GM18867 (cell line): ENCODE measurements around the gene FCGR1A.
A peak's percentile ranks its signal among the peaks of the same experiment; 100 is the strongest.
"Not testable (repeated sequence)": the region's sequence is repeated elsewhere in the genome, so short reads cannot be mapped to it uniquely, and the experiment has no call there.

ENCODE experiments used
- ATAC-seq: cut with Tn5 transposase; IDR thresholded peaks from one replicate; pipeline ENCODE4 v1.9.1; 2021; ENCODE audit warnings: mild to moderate bottlenecking, moderate library complexity; ENCODE audit not compliant: unreplicated experiment

FCGR1A gene

DNA sequence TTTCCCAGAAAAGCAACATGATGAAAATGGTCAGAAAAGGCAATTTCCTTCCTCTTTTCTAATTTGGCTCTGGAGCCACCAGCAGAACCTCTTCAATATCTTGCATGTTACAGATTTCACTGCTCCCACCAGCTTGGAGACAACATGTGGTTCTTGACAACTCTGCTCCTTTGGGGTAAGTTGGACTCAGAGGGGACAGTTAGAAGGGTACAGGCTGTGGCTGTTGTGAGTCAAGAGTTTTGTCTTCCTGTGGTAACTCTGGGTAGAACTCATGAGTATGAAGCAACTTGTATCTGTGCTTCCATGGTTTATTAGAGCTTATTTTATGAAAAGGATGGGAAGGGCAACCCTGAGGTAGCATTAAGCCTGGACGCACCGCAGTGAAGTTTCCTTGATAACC lies at the start of gene FCGR1A:
Gene FCGR1A (plus strand): TSS at position 95 of the 400 bp plus-strand sequence. CDS start 50 bp downstream, at position 145.
- not testable (repeated sequence) for ATAC-seq

DNA sequence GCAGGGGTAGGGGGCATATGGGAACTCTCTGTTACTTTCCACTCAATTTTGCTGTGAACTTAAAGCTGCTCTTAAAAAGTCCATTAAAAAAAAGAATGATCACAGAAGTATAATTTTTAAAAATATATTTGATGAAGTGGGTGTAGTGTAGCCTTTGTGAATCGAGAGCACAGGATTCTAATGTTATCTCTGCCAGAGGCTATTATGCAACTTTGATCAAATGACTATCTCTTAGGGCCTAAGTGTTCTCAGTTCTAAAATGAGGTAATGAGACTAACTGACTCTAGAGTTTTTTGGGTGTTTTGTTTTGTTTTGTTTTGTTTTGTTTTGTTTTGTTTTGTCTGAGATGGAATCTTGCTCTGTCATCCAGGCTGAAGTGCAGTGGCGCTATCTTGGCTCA lies 49.7 kb upstream of the FCGR1A start:
- ATAC-seq: not testable (repeated sequence)

DNA sequence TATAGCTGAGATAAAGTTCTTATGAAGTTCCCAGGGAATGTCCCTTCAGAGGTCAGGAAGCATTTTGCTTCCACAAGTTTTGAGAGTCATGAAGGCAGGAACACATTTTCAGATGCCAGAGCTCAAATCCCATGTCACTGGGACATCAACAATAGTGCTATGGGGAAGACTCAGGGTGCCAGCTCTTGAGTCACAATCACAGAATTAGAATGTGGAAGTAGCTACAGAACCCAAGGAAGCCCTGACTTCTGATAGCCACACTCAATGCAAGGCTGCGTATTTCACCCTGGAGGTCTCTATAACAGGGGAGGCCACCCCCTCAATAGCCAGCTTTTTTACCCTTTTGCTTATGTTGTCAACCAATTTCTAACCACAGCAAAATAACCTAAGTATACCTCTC lies 47.8 kb upstream of the FCGR1A start:
- ATAC-seq: not testable (repeated sequence)

DNA sequence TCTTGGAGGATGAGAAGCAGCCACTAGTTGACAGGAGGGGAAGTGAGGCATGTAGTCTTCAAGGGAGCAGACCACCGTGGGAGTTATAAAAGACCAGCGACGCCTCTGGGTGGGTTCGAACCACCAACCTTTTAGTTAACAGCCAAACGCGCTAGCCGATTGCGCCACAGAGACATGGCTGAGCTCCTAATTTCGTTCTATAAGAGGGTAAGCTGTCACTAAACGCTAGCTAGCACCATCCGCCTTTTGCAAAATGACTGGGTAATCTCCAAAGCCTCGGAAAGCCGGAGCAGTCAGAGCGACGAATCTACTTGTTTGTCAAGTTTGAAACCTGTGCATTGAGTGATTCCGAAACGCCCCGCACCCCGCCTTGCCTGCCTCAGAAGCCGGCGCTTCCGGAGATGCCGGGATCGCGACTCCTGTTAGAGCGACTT lies 42.3 kb upstream of the FCGR1A start:
- ATAC-seq: not testable (repeated sequence)

DNA sequence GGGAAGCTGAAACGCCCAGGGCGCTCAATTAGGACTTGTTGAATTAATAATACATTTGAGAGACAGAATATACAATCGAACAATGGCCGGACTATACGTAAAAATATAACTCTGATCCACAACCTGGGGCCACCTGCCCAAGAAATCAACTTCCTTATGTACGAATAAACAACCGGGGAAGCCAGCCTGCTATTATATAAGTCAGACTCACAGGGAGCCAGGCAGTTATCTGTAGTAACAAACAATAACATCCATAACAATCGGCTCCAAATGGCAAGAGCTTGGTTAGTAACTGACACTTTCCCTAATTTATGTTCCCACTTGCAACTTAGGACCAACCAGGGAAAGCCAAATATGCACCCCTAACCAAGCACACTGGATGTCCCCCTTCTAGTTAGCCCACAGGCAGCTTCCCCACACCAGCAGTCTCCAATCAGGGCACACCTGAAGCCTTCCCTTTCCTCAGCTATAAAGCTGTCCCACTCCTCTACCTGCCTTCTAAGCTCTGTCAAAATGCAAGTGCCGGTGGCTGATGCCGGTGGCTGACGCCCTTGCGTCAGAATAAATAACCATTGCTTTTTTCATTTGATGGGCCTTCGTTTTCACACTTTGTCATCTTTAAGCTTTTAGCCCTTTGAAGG lies 41.8 kb upstream of the FCGR1A start:
- ATAC-seq: not testable (repeated sequence)

DNA sequence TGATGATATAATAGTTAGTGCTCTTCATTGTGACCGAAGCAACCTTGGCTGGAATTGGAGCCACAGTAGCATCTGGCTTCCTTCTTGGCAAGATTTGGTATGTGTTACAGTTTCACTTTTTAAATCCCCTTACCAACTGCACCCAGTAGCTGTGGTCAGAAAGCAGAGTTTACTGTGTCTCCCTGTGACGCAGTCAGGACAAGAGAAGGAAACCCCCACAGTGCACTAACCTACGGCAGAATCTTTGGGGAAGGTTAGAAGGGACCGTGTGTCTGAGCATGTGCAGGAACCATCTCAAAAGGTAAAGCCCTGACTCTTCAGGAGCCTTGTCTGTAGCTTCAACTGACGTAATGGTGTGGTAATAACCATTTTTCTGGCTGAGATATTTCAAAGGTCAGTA lies 40.6 kb upstream of the FCGR1A start:
- ATAC-seq: not testable (repeated sequence)

DNA sequence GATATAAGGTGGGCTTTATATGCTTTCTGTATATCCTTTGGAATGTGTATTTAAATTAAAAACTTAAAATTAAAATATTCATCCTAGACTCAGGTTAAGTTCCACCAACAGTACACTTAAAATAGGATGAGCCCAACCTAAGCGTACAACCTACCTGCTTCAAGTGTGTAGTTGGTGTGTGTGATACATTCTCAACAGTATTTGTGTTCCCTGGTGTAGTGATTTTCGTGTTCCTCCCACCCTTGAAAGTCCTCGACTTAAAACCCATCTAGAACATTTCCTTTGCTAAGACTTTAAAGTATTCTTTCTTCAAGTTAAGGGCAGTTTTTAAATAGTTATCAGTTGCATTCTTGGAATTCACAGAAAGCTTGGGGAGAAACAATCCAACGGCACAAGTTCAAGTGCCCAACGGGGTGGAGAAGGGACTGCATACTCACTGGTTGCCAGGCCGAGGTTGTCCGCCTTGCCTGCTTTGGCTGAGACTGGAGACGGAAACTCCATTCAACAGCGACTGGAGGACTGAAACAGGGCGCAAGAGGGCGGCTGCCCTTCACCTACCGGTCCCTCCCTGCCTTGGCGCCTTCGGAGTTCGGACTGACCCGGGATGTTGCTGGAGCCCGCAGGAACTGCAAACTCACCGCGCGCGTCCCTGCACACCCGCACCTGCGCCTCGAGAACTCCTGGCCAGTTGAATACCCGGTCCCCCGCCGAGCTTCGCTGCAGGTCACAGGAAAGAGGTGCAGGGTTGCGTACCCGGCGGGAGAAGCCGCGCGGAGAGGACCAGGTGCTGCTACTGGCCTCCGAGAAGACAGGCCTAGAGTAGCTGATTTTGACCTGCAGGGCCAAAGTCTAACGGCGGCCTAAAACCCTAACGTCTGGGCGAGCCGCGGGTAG lies 35.8 kb upstream of the FCGR1A start:
- not testable (repeated sequence) for ATAC-seq

DNA sequence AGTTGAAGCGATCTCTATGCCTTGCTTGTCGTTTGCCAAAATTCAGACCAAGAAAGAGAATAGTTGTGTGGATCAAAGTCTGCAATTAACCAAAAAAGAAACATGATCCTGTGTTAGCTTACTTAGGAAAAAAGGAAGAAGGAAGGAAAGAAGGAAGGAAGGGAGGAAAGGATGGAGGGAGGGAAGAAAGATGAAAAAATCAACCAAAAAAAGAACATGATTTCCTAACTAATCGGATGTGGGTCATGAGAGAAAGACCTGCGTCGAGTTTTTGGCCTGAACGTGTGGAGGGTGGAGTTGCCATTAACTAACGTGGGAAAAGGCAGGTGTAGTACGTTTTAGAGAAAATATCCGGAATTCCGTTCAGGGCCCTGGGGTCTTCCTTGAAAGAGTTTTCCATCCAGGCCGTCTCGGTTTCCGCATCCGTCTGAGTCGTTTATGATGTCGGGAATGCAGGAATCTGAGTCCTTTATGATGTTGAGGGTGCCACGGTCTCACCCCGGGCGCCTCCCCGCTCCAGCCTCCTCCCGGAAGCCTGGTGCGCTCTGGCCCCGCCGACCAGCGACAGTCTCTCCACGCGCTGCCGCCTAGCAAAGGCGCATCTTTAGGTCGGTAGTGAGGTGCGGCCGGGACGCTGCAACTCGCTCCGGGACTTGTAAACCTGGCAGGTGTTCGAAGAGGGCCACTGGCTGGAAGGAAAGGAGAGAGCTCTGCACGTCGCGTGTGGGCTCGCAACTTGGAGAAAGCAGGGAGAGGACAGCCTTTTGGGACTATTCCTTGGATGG lies 34.9 kb upstream of the FCGR1A start:
- ATAC-seq: not testable (repeated sequence)

DNA sequence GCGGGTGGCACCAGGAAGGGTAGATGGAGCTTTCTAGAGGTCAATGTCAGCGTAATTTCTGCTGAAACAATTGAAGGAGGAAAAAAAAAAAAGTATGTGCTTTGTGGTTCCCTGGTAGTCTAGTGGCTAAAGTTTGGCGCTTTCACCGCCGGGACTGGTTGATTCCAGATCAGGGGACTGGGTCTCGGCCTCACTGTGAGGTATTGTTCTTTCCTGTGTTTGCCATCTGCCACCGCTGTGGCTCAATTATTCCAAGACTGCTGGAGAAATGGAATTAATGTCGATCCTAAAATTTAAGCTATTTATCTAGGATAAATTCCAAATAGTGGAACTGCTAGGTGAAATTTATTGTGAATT lies 34.4 kb upstream of the FCGR1A start:
- not testable (repeated sequence) for ATAC-seq

DNA sequence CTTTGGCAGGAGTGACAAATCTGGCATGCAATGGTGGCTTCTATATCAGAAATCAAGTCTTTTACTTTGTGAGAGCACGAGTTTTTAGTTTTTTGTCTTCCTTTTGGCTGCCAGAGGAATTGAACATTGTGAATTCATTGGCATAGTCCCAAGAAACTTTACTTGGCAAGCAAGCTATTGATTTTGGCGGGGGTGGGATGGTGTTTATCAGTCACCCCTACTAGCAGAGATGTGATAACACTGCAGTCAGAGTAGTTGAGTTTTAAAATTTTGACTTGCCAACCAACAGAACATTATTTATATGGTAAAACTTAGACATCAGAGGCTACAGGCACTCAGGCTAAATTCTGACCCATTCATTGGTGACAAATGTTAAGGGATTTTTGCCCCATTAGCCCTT lies 31.9 kb upstream of the FCGR1A start:
- not testable (repeated sequence) for ATAC-seq

DNA sequence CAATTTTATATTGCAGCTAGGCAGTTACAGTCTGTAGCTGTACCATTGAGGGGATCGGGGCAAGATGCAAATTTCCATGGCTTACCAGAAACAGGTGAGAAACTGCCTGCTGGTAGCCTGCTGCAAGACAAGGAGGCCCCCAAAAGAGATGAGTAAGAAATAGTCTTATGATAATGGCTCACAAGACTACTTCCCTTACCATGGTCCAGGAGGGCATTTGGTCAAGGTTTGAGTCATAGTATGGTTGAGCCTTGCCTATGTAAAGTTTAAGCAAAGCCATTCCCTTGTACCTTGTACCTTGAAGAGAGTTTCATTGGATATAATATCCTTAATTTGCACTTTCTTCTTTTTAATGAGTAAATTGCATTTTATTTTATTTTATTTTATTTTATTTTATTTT lies 30.3 kb upstream of the FCGR1A start:
- not testable (repeated sequence) for ATAC-seq

DNA sequence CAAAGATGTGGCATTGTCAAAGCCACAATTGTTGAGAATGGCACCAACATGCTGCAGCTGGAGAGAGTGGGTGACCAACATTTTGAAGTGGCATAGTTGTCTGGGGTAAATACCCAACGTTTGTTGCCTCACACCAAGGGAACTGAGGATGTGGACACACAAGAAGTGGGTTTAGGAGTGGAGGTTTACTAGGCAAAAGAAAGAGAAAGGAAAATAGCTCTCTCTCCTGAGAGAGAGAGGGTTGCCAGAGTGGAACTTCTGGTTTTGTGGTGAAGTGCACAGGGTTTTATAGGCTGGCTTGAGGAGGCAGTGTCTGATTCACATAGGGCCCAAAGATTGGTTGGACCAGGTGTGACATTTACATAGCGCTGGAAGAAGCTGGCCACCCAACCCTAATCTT lies 29.0 kb upstream of the FCGR1A start:
- ATAC-seq: not testable (repeated sequence)

DNA sequence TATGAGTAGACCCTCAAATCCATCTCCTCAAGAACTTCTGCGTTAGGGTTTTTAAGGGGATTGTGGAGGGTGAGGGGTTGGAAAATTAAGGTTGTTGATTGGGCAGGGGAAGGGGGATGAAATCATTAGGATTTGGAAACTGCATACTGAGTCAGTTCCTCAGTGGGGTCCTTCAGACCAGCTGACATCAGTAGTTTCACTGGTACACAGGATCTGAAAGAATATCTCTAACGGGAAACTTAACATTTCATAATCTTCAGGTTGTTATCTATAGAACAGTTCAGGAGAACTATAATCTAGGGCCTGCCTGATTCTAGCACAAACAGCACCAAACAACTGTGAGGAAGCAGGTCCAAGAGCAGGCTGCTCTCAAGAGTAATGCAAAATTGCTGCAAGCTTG lies 27.2 kb upstream of the FCGR1A start:
- ATAC-seq: not testable (repeated sequence)

DNA sequence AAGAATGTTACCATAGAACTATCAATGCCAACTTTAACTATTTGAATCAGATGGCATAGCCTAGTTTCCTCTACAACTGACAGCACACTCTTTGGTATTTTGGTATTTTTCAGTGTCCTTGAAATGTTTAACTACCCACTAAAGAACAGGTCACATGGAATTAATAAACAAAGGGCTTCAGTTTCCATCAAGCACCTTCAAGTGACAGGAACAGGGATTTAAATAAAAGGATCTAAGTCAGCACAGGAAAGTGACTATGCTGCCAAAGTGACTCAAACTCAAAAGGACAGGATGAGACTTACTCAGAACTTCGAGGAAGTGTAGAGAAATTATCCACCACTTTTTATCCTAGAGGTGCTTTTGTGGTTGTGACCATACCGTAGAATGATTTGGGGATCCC lies 20.2 kb upstream of the FCGR1A start:
- ATAC-seq: not testable (repeated sequence)

DNA sequence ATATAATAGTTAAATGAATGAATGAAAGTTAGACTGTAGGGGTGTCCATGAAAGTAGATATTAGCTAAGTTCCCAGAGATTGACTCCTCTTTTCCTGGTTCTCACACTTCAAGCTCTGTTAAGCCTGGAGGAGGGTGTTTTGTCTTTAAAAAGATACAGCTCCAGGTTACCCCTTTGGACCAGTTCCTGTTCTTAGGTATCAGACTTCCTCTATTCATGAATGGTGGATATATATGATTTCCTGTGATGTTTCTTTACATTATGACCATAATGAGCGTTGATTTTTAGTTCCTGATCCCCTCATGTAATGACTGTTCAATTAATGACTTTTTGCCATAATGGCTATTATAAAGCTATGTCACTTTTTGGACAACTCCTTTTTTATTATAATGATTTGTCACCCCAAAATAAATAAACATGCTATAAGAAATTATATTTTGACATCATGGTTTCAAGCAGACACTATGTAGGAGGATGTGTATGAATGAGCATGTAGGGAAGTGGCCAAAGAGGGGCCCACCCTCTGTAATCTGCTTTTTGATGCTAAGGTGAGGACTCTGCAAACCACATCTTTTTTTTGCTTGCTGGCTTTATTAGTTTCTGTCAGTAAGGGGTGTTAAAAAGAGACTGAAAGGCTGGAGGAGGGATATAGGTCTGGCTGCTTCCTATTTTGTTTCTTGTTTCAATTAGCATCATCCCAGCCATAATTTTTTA lies 18.2 kb upstream of the FCGR1A start:
- not testable (repeated sequence) for ATAC-seq

DNA sequence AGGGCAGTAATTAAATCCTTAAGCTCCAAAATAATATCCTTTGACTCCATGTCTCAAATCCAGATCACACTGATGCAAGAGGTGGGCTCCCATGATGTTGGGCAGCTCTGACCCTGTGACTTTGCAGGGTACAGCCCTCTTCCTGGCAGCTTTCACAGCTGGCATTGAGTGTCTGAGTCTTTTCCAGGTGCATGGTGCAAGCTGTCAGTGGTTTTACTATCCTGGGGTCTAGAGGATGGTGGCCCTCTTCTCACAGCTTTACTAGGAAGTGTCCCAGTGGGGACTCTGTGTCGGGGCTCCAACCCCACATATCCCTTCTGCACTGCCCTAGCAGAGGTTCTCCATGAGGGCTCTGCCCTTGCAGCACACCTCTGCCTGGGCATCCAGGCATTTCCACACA lies 16.3 kb upstream of the FCGR1A start:
- not testable (repeated sequence) for ATAC-seq

DNA sequence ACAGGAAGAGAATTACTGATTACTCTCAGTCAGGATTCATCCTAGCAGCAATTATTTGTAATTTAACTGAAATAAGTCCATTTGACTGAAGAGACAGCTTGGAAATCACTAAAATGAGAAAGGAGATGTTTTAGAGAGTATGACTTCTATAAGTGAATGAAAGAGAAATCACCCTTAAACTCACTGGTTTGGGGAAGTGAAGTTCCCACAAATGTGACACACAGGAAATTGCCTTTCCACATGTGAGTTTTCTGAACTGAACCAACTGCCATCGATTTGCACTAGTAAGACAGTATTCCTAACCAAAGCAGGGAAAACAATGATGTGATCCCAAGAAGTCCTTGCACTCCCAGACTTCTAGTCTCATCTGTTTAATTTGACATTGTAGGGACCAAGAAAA lies 13.3 kb upstream of the FCGR1A start:
- not testable (repeated sequence) for ATAC-seq

DNA sequence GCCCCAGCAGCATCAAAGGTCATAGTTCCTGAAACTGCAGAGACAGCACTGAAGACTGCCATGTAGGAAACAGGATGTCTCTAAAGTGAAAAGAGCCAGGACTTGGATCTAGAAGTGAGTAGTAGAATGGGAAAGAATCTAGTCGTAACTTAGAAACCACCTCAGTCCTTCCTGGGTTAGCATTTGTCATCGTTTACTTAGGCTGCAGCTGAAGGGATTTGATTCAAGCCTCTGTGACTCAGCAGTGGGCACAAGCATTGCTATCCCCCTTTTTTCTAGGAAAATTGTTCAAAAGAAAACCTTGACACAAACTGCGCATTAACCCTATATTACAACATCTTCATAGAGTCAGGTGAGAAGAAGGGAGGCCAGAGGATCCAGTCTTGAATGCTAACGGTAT lies 11.8 kb upstream of the FCGR1A start:
- ATAC-seq: not testable (repeated sequence)

DNA sequence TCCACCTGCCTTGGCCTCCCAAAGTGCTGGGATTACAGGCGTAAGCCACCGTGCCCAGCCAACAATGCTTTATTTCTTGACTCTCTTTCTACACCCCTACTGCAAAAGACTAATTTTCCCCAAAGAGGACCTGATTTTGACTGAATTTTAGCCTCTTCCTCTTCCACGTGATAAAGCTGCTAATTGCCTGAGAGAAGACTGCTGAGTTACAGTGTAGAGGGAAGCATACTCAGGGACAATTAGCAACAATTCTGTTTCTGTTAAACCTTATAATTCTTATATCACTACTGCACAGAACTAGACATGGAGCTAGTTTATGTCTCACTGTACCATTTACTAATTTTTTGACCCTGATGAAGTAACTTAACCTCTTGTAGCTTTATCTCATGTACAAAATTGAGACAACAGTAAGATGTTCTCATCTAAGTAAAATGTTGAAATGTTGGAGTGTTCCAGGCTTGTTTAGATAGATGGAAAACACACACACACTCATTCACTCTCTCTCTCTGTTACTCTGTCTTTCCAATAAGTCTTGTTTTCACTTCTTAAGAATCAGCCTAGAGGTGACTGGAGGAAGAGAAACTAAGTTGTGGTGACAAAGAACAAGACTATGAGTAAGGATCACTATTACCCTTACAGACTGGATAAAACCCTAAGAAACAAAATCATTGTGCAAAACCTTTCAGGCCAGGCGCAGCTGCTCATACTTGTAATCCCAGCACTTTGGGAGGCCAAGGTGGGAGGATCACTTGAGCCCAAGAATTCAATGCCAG lies 10.7 kb upstream of the FCGR1A start:
- ATAC-seq: peak; percentile 99
